Breast epithelium (tissue), 3 donors: Measurements from ENCODE around the gene MAP10.

Experiments
- CTCF ChIP-seq, 3 donors: fragments of 450-650 bp; IDR thresholded peaks; one replicate each; pipeline ENCODE4 v1.5.1; 2016 to 2017; ENCODE audit warnings: antibody characterized with exemption in 3 of 3, mild to moderate bottlenecking in 3 of 3, moderate library complexity in 3 of 3
- POLR2A ChIP-seq: fragments of 450-650 bp; IDR thresholded peaks from one replicate; pipeline ENCODE4 v1.6.1; 2016; ENCODE audit warnings: antibody characterized with exemption, mild to moderate bottlenecking, moderate library complexity
- POLR2AphosphoS5 ChIP-seq, 3 donors: sonication (generic); formaldehyde crosslinking; IDR thresholded peaks; one replicate each; pipeline ENCODE4 v1.6.1; 2017; ENCODE audit warnings: antibody characterized with exemption in 3 of 3

- TF ChIP-seq POLR2AphosphoS5 (IDR thresholded peaks at IDR 0.05): no peak
- no peak for TF ChIP-seq CTCF (IDR thresholded peaks at IDR 0.05)
- TF ChIP-seq POLR2A: no peak
These were observed 15.6 kb upstream of the MAP10 start for GRCh38 chr1:232789651-232790050.
